GM18519 (cell line): ENCODE results near the gene AGPS.
"Not testable (repeated sequence)": the region's sequence is repeated elsewhere in the genome, so short reads cannot be mapped to it uniquely, and the experiment has no call there.

Experiments used
- ATAC-seq: cut with Tn5 transposase; IDR thresholded peaks from one replicate; pipeline ENCODE4 v1.9.1; 2021; ENCODE audit warnings: mild to moderate bottlenecking, moderate library complexity; ENCODE audit not compliant: unreplicated experiment, low FRiP score

Gene AGPS

GRCh38 chr2:177392373-177393202 is at the start of gene AGPS:
TSS of gene AGPS (plus strand) at chr2:177392773. CDS start at chr2:177392790, 17 bp downstream.
- ATAC-seq: peak; percentile 79

GRCh38 chr2:177343773-177344172 is 48.8 kb upstream of the AGPS start:
- no peak for ATAC-seq

- ATAC-seq: no peak
Observed at GRCh38 chr2:177344316-177344715, 48.3 kb upstream of the AGPS start.

GRCh38 chr2:177346192-177346591 is 46.4 kb upstream of the AGPS start:
- no peak for ATAC-seq

- ATAC-seq: no peak
Observed at GRCh38 chr2:177347570-177347969, 45.0 kb upstream of the AGPS start.

GRCh38 chr2:177348118-177348654 is 44.4 kb upstream of the AGPS start:
- ATAC-seq: no peak

- ATAC-seq: no peak
Observed at GRCh38 chr2:177348733-177349693, 43.6 kb upstream of the AGPS start.

- ATAC-seq: not testable (repeated sequence)
Observed at GRCh38 chr2:177350624-177351023, 41.9 kb upstream of the AGPS start.

- ATAC-seq: not testable (repeated sequence)
Observed at GRCh38 chr2:177351121-177351520, 41.5 kb upstream of the AGPS start.

GRCh38 chr2:177352441-177353186 is 40.0 kb upstream of the AGPS start:
- no peak for ATAC-seq

GRCh38 chr2:177353187-177353478 is 39.4 kb upstream of the AGPS start:
- ATAC-seq: no peak

- not testable (repeated sequence) for ATAC-seq
Observed at GRCh38 chr2:177354541-177354940, 38.0 kb upstream of the AGPS start.

GRCh38 chr2:177355874-177356273 is 36.7 kb upstream of the AGPS start:
- no peak for ATAC-seq

GRCh38 chr2:177359836-177360595 is 32.6 kb upstream of the AGPS start:
- ATAC-seq: no peak

- ATAC-seq: no peak
Observed at GRCh38 chr2:177362499-177362898, 30.1 kb upstream of the AGPS start.

- no peak for ATAC-seq
Observed at GRCh38 chr2:177363332-177363731, 29.2 kb upstream of the AGPS start.

- ATAC-seq: not testable (repeated sequence)
Observed at GRCh38 chr2:177365764-177366163, 26.8 kb upstream of the AGPS start.

GRCh38 chr2:177368023-177368422 is 24.6 kb upstream of the AGPS start:
- not testable (repeated sequence) for ATAC-seq

GRCh38 chr2:177379354-177379753 is 13.2 kb upstream of the AGPS start:
- no peak for ATAC-seq

- ATAC-seq: no peak
Observed at GRCh38 chr2:177380181-177380580, 12.4 kb upstream of the AGPS start.
